Nephron progenitor cell (in vitro differentiated cells): Measurements from ENCODE around the gene BMPER.

Experiments
- DNase-seq: peaks from one replicate; pipeline ENCODE4 v3.0.0; 2021
- H3K27ac Mint-ChIP-seq: 2 replicates; pipeline ENCODE4 v1.8.0; 2021; ENCODE audit warnings: mild to moderate bottlenecking, moderate library complexity, mixed read lengths
- H3K27me3 Mint-ChIP-seq: 2 replicates; pipeline ENCODE4 v1.8.0; 2021; ENCODE audit warnings: mild to moderate bottlenecking, low read depth, mixed read lengths; ENCODE audit not compliant: poor library complexity
- H3K36me3 Mint-ChIP-seq: 2 replicates; pipeline ENCODE4 v1.8.0; 2021; ENCODE audit warnings: low read depth, mixed read lengths
- H3K4me1 Mint-ChIP-seq: 2 replicates; pipeline ENCODE4 v1.8.0; 2021; ENCODE audit warnings: mixed read lengths
- H3K4me3 Mint-ChIP-seq: 2 replicates; pipeline ENCODE4 v1.8.0; 2021; ENCODE audit warnings: mild to moderate bottlenecking, moderate library complexity, mixed read lengths
- H3K9me3 Mint-ChIP-seq: 2 replicates; pipeline ENCODE4 v1.8.0; 2021; ENCODE audit warnings: mild to moderate bottlenecking, moderate library complexity, mixed read lengths
- TF ChIP-seq, protein P1 (sequence below): fragments of 200-600 bp; sonication (generic); IDR thresholded peaks from 2 replicates; pipeline ENCODE4 v1.5.0; 2021; ENCODE audit warnings: antibody characterized with exemption

Gene BMPER

GRCh38 chr7:34081935-34082334, 176.6 kb downstream of the BMPER start:
- peaks cover 15% of the 10 kb centered on the region for H3K36me3 Mint-ChIP-seq
- H3K27ac Mint-ChIP-seq, result no peak overlapping the region
- no peaks in the 10 kb centered on the region for H3K9me3 Mint-ChIP-seq
- TF ChIP-seq, protein P1, sequence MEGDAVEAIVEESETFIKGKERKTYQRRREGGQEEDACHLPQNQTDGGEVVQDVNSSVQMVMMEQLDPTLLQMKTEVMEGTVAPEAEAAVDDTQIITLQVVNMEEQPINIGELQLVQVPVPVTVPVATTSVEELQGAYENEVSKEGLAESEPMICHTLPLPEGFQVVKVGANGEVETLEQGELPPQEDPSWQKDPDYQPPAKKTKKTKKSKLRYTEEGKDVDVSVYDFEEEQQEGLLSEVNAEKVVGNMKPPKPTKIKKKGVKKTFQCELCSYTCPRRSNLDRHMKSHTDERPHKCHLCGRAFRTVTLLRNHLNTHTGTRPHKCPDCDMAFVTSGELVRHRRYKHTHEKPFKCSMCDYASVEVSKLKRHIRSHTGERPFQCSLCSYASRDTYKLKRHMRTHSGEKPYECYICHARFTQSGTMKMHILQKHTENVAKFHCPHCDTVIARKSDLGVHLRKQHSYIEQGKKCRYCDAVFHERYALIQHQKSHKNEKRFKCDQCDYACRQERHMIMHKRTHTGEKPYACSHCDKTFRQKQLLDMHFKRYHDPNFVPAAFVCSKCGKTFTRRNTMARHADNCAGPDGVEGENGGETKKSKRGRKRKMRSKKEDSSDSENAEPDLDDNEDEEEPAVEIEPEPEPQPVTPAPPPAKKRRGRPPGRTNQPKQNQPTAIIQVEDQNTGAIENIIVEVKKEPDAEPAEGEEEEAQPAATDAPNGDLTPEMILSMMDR, result no peak
- no peak for DNase-seq
- H3K4me1 Mint-ChIP-seq, result no peaks in the 10 kb centered on the region
- H3K27me3 Mint-ChIP-seq, result peaks cover 3% of the 10 kb centered on the region
- H3K4me3 Mint-ChIP-seq, result no peak overlapping the region

DNA sequence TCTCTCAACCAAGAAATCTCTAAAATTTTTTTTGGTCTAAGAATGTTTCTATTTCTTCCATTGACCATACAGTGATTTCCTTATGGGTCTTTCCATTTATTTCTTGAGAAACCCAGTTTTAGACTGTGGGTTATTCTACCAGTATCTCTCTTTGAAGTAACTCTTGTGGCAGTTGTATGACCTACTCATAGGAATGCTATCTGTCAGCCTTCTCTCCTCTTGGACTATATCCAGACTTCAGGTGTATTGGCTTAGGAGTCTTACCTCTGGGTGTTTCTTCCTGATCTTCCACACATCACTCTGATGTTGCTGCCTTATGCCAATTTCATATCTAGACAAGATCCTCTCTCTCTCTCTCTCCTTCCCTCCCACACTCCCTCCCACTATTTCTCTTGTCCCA, 178.1 kb downstream of the BMPER start:
- peaks cover 3% of the 10 kb centered on the region for H3K27me3 Mint-ChIP-seq

DNA sequence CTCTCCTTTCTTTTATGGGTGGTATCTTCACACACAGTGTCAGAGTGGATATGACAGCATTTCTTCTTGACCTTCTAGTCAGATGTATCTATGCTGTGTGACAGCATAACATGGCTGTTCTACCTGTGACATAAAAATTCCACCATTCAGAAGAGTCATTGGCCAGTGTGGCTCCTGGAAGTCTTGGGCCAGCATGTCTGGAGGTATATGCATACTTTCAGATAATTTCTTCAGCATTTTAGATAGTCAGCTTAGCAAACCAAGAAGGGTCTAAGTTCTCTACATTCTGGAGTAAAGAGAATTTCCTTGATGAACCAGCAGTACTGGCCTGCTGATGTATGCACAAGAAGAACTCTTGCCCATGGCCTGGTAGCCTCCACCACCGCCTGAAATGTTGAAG, 179.3 kb downstream of the BMPER start:
- no peaks in the 10 kb centered on the region for H3K9me3 Mint-ChIP-seq
- H3K4me1 Mint-ChIP-seq, result no peaks in the 10 kb centered on the region
- DNase-seq, result no peak
- peaks cover 11% of the 10 kb centered on the region for H3K36me3 Mint-ChIP-seq
- TF ChIP-seq, protein P1, result no peak
- H3K27me3 Mint-ChIP-seq, result no peaks in the 10 kb centered on the region
- H3K4me3 Mint-ChIP-seq, result no peak overlapping the region
- no peak overlapping the region for H3K27ac Mint-ChIP-seq

More for the DNA sequence above, 178.1 kb downstream of the BMPER start:
- no peak overlapping the region for H3K4me3 Mint-ChIP-seq
- H3K27ac Mint-ChIP-seq, result no peak overlapping the region
- H3K4me1 Mint-ChIP-seq, result no peaks in the 10 kb centered on the region
- TF ChIP-seq, protein P1, result no peak
- no peak for DNase-seq
- H3K9me3 Mint-ChIP-seq, result no peaks in the 10 kb centered on the region
- peaks cover 15% of the 10 kb centered on the region for H3K36me3 Mint-ChIP-seq

DNA sequence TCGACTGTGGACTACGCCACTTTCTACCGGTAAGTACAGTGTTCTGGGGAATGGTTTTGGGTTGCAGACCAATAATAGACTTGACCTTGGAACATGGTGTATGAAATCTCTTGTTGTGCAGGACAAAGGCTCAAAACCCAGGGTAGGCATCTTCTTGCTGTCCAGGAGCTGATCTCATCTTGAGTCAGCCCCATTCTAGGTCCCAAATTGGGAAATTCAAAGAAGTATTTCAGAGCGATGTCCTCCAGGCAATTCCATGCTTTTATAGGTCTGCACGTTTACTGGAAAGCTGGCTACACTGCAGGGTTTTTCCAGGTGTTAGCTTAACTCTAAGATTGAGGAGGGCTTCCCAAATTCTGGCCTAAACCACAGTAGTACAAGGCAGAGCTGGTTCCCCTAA, 180.7 kb downstream of the BMPER start:
- Mint-ChIP-seq H3K27ac (no peak overlapping the region), H3K4me1 (no peaks in the 10 kb centered on the region), H3K36me3 (peaks cover 11% of the 10 kb centered on the region), H3K27me3 (no peaks in the 10 kb centered on the region), H3K4me3 (no peak overlapping the region), H3K9me3 (no peaks in the 10 kb centered on the region)
- DNase-seq, result no peak
- TF ChIP-seq, protein P1, result no peak

- no peaks in the 10 kb centered on the region for H3K9me3 Mint-ChIP-seq
- peaks cover 7% of the 10 kb centered on the region for H3K36me3 Mint-ChIP-seq
- H3K27me3 Mint-ChIP-seq, result peaks cover 2% of the 10 kb centered on the region
- no peak for DNase-seq
- H3K4me1 Mint-ChIP-seq, result no peaks in the 10 kb centered on the region
- H3K4me3 Mint-ChIP-seq, result no peak overlapping the region
- H3K27ac Mint-ChIP-seq, result peak overlapping the region; percentile 78
- TF ChIP-seq, protein P1, result no peak
These were observed 181.6 kb downstream of the BMPER start for GRCh38 chr7:34086981-34087380.
